Dedifferentiated amniotic fluid mesenchymal stem cell (primary cell): ENCODE measurements around the gene SH2D7.

ENCODE experiments used
- DNase-seq: peaks from one replicate; pipeline ENCODE4 v3.0.0-alpha.2; 2016; ENCODE audit errors: extremely low spot score

The SH2D7 gene

DNA sequence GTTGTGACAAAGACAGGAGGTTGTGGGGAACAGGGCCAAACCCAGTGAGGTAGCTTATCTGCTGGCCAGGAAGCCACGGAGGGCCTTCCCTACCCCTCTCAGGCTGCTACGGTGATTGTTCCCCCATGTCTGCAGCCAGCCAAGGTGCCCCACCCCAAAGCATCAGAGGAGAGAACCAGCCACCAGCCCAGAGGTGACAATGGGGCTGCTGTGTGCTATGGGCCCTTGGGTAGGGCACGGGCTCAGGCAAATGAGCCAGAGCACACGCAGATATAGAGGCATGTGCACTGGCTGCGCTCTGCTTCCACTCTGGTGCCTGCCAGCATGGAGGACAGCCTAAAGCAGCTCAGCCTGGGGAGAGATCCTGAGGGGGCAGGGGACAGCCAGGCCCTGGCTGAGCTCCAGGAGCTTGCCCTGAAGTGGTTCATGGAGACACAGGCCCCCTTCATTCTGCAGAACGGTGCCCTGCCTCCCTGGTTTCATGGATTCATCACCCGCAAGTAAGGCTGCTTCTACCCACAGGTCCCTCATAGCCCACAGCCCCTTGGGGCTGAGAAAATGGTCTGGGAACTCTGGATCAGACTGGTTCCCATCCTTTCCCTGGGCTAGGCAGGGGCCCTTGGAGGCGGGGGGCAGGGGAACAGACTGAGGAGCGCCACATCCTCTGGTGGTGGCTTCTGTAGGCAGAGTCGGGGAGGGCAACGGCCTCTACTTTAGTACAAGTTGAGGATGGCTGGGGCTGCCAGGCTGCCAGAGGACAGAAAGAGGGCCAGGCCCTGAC, at the start of gene SH2D7:
TSS of gene SH2D7 (plus strand) at position 301 of the 781 bp plus-strand sequence. CDS start at position 325, 24 bp downstream.
- no peak for DNase-seq

DNA sequence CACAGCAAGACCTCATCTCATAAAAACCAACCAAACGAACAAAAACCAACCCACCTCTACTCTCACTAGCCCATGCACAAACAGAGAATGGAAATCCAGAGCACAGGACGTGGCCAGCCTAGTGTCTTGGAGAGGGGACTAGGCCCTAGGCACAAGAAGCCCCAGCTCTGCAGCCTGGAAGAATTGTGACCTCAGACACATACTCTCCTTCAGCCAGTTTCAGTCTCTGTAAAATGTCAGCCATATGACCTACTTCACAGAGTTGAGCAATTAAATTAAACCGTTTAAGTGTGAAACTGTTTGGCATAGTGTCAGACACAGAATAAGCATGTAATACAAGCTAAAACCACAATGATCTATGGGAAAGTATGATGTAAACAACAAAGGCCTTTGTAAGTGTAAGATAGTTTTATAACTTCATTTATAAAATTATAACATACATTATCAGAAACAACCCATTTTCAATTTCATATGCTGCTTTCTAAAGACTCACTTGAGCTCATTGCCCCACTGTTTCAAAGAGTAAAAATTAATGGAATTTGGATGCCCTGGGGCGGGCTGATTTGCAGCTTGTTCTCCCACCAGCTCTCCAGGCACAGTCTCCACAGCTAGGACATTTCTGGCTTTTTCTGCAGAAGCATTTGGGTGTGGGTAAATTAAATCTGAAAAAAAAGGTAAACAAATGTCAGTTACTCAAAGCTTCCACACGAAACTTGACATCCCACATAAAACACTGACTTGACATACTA, 47.8 kb upstream of the SH2D7 start:
- DNase-seq: no peak

DNA sequence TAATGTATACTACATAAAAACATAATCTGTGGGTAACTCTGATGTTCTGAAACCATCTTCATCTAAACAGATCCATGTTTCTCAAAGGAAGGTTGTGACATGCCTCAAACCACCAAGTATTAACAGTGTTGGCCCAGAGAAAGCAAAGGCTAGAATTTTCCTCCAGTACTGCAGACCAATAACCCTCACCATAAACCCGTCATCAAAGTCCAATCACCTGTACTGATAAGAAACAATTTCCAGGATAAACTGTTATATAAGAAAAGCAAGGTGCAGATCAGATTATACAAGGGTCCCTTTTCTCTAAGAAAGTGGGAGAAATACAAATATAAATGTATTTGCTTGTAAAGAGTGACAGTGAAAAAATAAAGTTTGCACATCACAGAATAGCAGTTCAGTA, 47.2 kb upstream of the SH2D7 start:
- no peak for DNase-seq

DNA sequence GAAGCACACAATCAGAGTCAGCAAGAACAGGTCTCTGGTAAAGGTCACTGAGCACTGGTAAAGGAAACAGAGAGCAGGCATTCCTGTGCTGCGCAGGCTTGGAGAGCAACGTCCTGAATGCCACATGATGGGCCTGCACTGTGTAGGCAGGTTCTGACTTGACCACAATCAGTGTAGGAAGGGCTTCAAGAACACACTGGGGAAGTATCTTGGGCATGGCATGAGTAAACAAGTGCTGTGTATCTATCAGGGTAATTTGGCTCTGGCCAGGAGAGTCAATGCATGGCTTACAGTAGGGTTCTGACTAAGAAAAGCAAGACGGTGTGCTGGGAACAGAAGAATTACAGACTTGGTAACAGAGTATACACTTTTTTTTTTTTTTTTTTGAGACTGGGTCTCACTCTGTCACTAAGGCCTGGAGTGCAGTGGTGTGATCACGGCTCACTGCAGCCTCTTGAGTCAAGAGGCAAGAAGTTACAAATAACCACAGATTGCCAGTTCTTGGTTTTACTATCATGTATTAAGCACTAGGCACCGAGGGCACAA, 45.5 kb upstream of the SH2D7 start:
- no peak for DNase-seq

DNA sequence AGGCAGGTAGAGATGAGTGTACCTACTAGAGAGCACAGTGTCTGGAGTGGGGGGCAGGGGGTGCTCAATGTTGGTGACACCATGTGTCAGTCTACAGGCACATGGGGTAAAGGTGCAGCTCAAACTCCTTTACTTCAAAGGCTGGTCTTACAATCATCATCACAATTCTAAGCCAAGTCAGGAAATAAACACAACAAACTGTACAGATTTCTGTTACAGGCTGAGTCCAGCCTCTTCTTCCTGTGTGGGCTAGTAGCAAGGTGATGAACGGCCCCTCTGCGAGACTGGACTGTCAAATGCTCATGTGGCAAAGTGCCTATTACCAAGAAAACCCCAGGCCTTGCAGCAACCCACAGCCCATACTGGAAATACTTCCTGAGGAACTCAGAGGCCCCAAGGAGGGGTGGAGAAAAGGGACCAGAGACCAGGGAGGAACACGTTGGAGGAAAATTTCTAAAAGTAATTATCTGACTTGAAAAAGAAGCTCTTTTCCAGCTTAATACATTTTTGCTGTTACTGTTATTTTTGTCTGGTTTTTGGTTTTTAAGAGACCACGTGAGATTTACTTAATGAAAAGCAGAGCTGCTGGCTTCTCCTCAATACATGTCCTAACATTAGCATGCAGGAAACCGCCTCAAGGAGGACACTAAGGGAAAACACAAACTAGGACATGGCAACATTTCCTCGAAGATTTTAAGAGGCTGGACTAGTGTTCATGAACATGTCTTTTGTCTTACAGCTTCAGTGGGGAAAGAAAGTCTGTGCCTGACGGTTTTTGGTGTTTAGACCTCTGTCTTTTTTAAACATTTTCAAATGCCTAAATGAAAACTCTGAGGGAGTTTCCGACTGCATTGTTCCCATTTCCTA, 44.4 kb upstream of the SH2D7 start:
- peak; percentile 78 for DNase-seq

DNA sequence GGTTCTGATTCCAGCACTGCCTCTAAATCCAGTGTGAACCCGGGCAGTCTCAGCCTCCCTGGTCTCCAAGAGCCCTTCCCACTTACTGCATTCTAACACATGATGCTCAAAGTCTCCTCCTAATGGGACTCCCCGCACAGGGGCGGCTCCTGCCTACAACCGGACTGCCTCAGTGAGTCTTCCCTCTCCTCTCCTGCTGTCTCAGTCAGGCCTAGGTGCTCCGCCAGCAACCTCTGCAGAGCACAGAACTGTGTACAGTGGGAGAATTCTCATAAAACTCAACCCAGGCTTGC, 43.8 kb upstream of the SH2D7 start:
- no peak for DNase-seq

DNA sequence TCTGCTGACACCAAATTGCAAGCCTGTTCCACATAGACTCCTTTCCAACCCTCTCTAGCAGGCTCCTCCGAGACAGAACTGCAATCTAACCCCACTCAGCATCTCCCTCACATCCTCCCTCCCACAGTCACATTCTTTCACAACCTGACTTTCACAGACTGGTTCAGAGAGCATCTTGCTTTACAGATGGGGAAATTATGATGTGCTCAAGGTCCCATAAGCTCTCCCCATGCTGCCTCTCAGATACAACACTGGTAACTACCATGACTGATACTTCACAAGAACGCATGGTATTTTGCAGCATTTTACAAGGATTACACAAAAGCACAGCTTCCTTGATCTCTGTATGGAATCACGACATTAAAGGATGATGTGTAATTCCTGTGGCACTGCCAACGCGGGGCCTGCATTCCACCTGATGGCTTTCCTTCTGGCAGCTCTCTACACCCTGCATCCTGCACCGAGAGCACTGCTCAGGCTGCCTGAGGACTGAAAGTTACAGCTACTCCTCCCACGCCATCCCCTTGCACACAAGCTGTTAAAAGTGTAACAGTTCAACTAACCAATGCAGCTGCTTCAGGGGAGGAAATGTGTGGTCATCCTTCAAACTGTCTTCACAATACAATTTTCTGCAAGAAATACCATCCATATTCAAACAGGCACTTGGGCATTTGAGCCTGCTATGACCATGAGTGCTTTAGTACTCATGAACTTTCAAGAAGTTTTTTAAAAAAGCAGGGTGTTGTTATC, 42.5 kb upstream of the SH2D7 start:
- DNase-seq: peak; percentile 84

DNA sequence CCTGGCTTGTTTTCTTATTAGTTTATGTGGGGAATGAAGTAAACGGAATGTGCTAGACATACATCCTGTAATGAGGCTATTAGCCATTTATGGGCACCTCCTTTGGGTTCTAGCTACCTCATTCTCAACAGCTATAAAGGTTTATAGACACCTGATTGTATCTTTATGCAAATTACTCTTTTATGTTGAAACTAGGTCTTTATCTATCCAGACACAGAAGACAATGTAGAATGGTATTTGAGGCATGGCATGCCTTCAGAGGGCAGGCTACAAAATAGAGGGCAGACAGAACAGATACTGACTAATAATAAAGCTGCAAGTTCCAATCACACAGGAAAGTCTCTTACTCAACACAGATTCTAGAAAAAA, 41.9 kb upstream of the SH2D7 start:
- no peak for DNase-seq

DNA sequence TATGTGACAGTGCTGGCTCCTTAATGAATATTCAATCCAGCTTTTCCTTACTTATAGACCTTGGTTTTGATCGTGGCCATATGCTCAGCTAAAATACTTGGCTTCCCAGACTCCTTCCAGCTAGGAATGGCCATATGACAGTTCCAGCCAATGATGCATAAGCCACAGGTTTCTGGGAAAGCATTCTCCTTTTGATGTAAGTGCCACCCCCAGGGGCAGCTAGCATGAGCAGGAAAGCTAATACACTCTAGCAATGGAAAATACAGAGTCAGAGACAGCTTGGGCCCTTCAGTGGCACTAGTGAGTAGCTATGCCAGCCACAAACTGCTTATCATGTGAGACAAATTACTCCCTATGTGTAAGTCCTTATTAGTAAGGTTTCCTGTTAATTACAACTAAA, 41.5 kb upstream of the SH2D7 start:
- no peak for DNase-seq

DNA sequence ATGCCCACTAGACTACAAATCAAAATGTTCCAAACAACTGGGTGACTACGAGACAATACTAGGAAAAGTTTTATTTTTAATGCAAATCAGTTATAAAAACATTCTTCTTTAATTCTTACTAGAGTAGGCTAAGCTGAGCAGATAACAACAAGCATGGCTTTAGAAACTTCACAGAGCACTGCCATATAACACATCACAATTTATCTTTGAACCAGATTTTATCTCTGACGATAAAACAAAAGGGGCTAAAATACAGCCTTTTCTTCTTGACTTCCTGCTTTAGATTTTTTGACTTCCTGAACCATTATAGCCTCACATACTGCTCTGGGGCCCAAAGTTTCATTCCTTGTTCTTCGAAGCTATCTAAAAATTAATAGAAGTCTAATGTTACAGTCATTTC, 40.8 kb upstream of the SH2D7 start:
- no peak for DNase-seq

DNA sequence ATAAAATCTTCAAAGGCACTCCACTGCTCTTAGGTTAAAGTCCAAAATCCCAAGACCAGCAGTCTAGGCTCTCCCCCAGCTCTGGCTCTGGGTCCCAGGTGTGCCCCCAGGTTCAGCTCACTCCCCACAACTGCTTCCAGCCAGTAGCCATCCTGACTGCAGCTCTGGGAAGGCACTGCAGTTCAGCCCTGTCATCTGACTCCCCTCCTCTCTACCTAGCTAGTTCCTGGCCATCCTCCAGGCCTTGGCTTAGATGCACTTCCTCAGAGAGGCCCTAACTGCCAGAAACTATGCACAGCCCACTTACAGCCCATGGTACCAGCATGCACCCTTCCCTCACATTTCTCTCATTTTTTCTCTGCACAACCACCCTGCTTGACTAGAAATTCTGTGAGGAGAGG, 40.4 kb upstream of the SH2D7 start:
- DNase-seq: no peak

DNA sequence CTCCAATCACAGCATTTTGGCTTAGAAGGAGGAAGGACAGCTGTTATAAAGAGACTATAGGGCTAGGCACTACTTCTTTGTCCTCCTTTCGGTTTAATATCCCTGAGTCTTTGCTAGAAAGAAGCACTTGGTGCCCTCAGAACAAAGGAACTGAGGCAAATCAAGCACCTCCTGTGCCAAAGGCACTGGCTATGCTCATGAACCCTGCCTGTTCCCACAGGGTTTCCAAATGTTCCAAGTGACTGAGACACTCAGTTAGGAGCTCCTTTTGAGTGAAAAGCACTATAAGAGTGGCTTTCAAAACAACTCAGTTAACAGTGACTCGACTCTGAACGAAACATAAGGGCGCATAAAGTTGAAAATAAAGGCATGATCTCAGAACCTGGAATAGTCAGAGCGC, 39.8 kb upstream of the SH2D7 start:
- DNase-seq: no peak

DNA sequence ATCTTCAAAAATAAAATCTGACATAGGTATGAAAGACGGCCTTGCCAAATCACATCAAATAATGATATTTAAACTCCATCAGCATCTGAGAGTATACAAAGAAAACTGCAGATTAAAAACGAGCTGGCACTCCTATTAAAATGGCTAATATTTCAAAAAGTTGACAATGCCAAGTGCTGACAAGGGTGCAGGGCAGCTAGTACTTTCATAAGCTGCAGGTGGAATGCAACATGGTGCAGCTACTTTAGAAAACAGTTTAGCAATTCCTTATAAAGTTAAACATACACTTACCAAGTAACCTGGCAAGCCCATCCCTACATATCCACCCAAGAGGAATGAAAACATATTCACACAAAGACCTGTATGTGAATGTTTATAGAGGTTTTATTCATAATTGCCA, 37.8 kb upstream of the SH2D7 start:
- DNase-seq: no peak

DNA sequence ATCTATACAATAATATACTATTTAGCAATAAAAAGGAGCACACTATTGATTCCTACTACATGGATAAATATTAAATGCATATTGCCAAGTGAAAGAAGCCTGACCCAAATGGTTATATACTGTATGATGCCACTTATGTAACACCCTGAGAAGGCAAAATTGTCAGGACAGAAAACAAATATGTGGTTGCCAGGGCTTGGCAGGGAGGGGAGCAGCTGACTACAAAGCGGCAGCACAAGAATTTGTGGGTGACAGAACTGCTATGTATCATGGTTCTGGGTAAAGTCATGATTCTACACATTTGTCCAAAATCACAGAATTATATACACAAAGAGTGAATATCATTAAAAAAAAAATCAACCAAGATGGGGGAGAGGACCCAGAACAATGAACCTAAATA, 37.4 kb upstream of the SH2D7 start:
- no peak for DNase-seq

DNA sequence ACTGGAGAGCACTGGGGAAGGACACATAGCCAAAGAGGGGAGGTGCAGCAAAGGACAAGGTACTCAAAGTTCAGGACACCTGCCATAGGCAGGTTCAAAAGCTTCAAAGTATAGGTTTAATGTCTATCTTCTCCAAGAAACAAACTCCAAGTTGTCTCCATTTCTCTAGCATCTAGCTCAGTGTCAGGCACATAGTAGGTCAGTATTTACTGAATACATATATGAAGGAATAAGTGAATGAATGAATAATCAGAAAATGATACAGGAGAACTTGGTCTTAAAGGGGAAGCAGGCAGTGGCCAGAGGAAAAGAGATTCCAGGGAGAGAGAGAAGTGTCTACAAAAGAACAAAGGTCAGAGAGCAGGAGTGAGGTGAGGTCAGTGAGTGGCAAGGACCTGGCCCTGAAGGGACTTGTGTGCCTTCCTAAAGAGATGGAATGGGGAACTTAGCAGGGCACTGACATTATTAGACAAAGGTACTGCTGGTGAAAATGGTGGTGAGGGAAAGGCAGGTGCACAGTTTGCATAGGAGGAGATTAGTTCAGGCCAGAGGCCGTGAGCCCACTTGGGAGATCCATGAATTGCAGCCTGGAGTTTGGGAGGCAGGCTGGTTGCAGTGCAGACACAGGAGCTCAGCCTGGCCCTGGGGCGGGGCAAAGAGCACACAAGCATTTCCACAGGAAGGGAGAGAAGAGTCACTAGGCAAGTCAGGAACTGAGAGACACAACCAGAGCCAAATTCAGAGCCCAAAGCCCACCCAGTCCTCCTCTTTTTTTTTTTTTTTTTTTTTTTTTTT, 36.2 kb upstream of the SH2D7 start:
- no peak for DNase-seq

DNA sequence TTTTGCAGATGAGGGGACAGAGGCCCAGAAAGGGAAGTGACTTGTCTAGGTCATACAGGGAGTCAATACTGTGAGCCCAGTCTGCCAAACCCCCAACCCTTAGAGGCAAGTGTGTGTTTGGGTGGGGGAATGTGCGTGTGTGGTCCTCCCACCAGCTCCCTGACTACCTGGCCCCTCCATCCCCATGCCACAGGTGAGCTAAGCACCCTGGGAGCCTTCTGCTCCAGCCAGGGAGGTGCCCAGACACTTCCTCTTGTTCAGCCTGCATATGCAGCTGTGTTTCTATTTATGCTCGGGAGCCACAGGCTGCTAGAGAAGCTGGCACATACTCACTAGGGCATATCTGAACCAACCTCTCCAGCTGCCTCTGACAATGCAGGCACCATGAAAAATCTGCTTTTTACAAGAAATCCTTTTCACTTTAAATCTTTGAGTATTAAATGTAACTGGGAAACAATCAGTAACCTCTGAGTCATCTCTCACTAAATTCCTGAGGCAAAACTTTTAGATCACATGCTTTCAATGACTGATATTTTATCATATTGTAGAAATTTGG, 35.6 kb upstream of the SH2D7 start:
- no peak for DNase-seq

DNA sequence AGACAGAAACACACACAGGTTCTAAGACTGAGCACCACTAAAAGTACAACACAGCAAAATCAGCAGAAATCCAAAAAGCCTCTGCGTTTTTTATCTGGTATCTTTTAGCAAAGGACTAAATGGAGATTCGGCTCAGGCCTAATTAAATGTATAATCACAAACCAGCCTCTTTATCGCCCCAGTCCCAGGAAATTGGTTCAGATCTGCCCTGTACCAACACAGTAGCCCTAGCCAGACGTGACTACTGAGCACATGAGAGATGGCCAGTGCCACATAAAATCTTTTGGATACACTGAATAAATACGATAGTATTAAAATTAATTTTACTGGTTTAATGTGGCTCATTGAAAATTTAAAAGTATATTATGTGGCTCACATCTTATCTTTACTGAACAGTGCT, 34.6 kb upstream of the SH2D7 start:
- no peak for DNase-seq

DNA sequence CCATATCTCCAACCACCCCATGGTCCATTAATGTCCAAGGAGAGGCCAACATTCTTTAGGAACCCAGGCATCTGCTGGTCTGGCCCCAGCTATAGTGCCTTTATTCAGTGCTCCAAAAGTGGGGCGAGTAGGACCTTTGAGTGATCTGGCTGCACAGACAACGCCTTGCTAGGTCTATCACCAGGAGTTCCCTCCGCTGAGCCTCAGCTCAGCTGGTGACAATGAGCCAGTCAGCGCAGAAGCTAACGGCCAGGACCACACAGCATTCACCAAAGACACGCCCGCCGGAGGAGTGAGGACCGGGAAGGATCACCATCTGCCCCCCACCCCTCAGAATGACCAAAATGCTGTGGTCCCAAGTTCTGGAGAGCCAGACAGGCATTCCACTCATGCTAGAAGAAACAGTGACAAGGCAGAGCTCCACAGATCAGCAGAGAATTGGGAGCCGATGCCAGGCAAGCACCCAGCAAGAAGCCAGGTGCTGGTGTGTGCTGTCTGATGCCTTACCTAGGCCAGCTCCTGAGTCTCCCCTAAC, 33.9 kb upstream of the SH2D7 start:
- DNase-seq: no peak

DNA sequence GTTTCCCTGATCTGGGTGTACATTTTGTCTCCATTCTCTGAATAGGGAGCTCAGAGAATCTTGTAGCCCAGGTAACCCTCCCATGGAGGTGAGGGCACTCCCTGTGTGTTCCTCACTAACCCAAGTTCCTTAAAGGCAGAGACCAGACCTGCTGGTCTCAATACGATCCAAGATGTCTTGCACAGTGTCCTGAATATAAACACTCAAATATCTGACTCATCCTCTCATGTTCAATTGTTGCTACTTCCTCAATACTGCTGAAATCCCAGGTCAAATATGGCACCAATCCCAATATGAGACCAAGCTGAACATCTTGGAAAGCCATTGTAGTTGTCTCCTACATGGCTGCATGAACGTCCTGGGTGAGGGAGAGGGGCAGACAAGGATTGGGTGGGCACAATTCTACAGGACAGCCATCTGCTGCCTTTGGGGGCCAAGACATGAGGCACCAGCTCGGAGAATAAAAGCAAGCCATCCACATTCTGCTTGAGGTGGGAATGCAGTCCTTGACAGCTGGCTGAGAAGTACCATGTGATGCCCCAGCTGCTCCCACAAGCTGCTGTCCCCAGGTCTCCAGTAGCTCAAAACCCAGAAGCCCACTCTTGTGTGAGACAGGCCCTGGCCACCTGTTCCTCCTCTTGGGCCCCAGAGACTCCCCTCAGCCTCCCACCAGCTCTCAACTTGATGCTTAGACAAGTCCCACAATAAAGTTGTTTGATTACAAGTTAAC, 33.1 kb upstream of the SH2D7 start:
- no peak for DNase-seq

DNA sequence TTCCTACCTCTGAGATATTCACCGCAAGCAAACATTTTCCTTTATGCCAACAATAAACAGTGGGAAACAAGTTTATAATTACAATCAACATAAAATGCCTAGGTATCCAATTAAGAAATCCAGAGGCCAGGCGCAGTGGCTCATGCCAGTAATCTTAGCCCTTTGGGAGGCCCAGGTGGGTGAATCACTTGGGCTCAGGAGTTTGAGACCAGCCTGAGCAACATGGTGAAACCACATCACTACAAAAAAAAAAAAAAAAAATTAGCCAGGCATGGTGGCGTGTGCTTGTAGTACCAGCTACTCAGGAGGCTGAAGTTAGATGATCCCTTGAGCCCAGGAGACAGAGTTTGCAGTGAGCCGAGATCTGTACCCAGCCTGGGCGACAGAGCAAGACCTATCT, 32.1 kb upstream of the SH2D7 start:
- DNase-seq: no peak
